ENCODE results near the gene TSPAN1. TPM values are rescaled to one million over a fixed set of nuclear protein-coding genes. Genes with fewer than 3 reads are reported as not detected.

TSPAN1 gene
- total RNA-seq, 1 donor = 0.43 TPM

GRCh38 chr1:46171351-46171750 lies 3.5 kb upstream of the TSPAN1 start:
- TF ChIP-seq CTCF (IDR thresholded peaks at IDR 0.05; ENCODE audit: insufficient read depth, low read depth, low read length) = no peak
- no peak for DNase-seq (ENCODE audit: low read depth)
- no peak overlapping the region for H3K4me3 ChIP-seq (ENCODE audit: low read depth, low read length)

- no peak for TF ChIP-seq CTCF (IDR thresholded peaks at IDR 0.05; ENCODE audit: insufficient read depth, low read depth, low read length)
- H3K4me3 ChIP-seq (ENCODE audit: low read depth, low read length) = no peak overlapping the region
- no peak for DNase-seq (ENCODE audit: low read depth)
Measured at GRCh38 chr1:46171871-46172270, 3.0 kb upstream of the TSPAN1 start.

GRCh38 chr1:46172321-46172720 lies 2.6 kb upstream of the TSPAN1 start:
- no peak for DNase-seq (ENCODE audit: low read depth)
- TF ChIP-seq CTCF (IDR thresholded peaks at IDR 0.05; ENCODE audit: insufficient read depth, low read depth, low read length) = no peak
- no peak overlapping the region for H3K4me3 ChIP-seq (ENCODE audit: low read depth, low read length)

GRCh38 chr1:46173361-46173856 lies 1.5 kb upstream of the TSPAN1 start:
- no peak overlapping the region for H3K4me3 ChIP-seq (ENCODE audit: low read depth, low read length)
- DNase-seq (ENCODE audit: low read depth) = peak; percentile 31

GRCh38 chr1:46175243-46175642 lies 356 bp downstream of the TSPAN1 start:
- TF ChIP-seq CTCF (IDR thresholded peaks at IDR 0.05; ENCODE audit: insufficient read depth, low read depth, low read length) = no peak
- no peak for DNase-seq (ENCODE audit: low read depth)
- no peak overlapping the region for H3K4me3 ChIP-seq (ENCODE audit: low read depth, low read length)

More at GRCh38 chr1:46173361-46173856, 1.5 kb upstream of the TSPAN1 start:
- TF ChIP-seq CTCF (IDR thresholded peaks at IDR 0.05; ENCODE audit: insufficient read depth, low read depth, low read length) = no peak

- TF ChIP-seq CTCF (IDR thresholded peaks at IDR 0.05; ENCODE audit: insufficient read depth, low read depth, low read length) = no peak
Measured at GRCh38 chr1:46176211-46176865, 1.5 kb downstream of the TSPAN1 start, which contains the start of gene P3R3URF. Gene P3R3URF (minus strand): TSS chr1:46176488. CDS start chr1:46176471, 17 bp downstream.

More at GRCh38 chr1:46176211-46176865, 1.5 kb downstream of the TSPAN1 start, which contains the start of gene P3R3URF:
- no peak for DNase-seq (ENCODE audit: low read depth)
- H3K4me3 ChIP-seq (ENCODE audit: low read depth, low read length) = no peak within 1 kb of the TSS
